Left ventricle myocardium inferior (tissue), 1 donor: Measurements from ENCODE around the gene LTV1. TPM values are rescaled to one million over a fixed set of nuclear protein-coding genes. Genes with fewer than 3 reads are reported as not detected.
"Not testable (repeated sequence)": the region's sequence is repeated elsewhere in the genome, so short reads cannot be mapped to it uniquely, and the experiment has no call there.

ENCODE experiments used
- DNase-seq: peaks from one replicate; pipeline ENCODE4 v3.0.0-alpha.2; 2020
- H3K27ac ChIP-seq: fragments of 200-600 bp; replicated peaks from 2 replicates; pipeline ENCODE4 v1.8.0; 2021
- H3K27me3 ChIP-seq: fragments of 200-600 bp; 2 replicates; pipeline ENCODE4 v1.8.0; 2021; ENCODE audit warnings: low read depth
- H3K36me3 ChIP-seq: fragments of 200-600 bp; 2 replicates; pipeline ENCODE4 v1.8.0; 2021
- H3K4me1 ChIP-seq: fragments of 200-600 bp; 2 replicates; pipeline ENCODE4 v1.8.0; 2021
- H3K4me3 ChIP-seq: fragments of 200-600 bp; 2 replicates; pipeline ENCODE4 v1.8.0; 2021; ENCODE audit warnings: mild to moderate bottlenecking, moderate library complexity
- H3K9me3 ChIP-seq: fragments of 200-600 bp; replicated peaks from 2 replicates; pipeline ENCODE4 v1.8.0; 2021
- intact Hi-C: fragments of 100-400 bp; cut with micrococcal nuclease; formaldehyde crosslinking; loops from one replicate; pipeline ENCODE4 v1.11.0; 2022
- long read RNA-seq: library from polyadenylated mRNA; unstranded; transcript quantifications from one replicate; pipeline ENCODE4 v2.0.0, GENCODE V29; 2021
- total RNA-seq: library from RNA; stranded (reverse); fragmentation: NEBNext Ultra II Directional; extraction: Animal tissue kit (Norgen Biotek cat#: 25700); gene quantifications from one replicate; pipeline ENCODE4 v1.2.1, GENCODE V29; 2021
- TF ChIP-seq, protein P1 (sequence below): fragments of 200-600 bp; IDR thresholded peaks from 2 replicates; pipeline ENCODE4 v1.8.0; 2021; ENCODE audit warnings: antibody characterized with exemption, mild to moderate bottlenecking, borderline replicate concordance
- donor health status: DM: no; HTN: yes; CAD: no; lungs with severe emphysema.

LTV1 gene
- total RNA-seq: 12.9 TPM
- long read RNA-seq, transcript LTV1-201 (11 exons, 1,847 nt): major isoform, 30 of 33 reads
- long read RNA-seq, partial matches to known transcripts: 0 of 33 reads
- long read RNA-seq, other reads (novel, unspliced or antisense): 3 of 33 reads

GRCh38 chr6:143842902-143843676 lies at the start of gene LTV1:
Gene LTV1 (plus strand): TSS chr6:143843338. CDS start chr6:143843478, 140 bp downstream.
- DNase-seq: peak; percentile 96
- Histone ChIP-seq H3K4me3 (peak within 1 kb of the TSS; percentile 96), H3K9me3 (no peaks in the 10 kb centered on the region), H3K27ac (peak within 1 kb of the TSS; percentile 95), H3K27me3 (no peaks in the 10 kb centered on the region), H3K4me1 (peaks cover 28% of the 10 kb centered on the region), H3K36me3 (peaks cover 38% of the 10 kb centered on the region)
- intact Hi-C loops: loop anchor here (10.0 kb wide), 1 partner anchor 168 kb away; the partner anchor contains the start of gene PHACTR2
- TF ChIP-seq, protein P1, sequence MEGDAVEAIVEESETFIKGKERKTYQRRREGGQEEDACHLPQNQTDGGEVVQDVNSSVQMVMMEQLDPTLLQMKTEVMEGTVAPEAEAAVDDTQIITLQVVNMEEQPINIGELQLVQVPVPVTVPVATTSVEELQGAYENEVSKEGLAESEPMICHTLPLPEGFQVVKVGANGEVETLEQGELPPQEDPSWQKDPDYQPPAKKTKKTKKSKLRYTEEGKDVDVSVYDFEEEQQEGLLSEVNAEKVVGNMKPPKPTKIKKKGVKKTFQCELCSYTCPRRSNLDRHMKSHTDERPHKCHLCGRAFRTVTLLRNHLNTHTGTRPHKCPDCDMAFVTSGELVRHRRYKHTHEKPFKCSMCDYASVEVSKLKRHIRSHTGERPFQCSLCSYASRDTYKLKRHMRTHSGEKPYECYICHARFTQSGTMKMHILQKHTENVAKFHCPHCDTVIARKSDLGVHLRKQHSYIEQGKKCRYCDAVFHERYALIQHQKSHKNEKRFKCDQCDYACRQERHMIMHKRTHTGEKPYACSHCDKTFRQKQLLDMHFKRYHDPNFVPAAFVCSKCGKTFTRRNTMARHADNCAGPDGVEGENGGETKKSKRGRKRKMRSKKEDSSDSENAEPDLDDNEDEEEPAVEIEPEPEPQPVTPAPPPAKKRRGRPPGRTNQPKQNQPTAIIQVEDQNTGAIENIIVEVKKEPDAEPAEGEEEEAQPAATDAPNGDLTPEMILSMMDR: no peak

DNA sequence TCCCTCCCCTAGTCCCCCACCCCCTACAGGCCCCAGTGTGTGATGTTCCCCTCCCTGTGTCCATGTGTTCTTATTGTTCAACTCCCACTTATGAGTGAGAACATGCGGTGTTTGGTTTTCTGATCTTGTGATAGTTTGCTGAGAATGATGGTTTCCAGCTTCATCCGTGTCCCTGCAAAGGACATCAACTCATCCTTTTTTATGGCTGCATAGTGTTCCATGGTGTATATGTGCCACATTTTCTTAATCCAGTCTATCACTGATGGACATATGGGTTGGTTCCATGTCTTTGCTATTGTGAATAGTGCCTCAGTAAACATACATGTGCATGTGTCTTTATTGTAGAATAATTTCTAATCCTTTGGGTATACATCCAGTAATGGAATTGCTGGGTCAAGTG lies 46.6 kb upstream of the LTV1 start:
- intact Hi-C loops: not testable (repeated sequence)

GRCh38 chr6:143798487-143798886 lies 44.7 kb upstream of the LTV1 start:
- H3K27me3 ChIP-seq, H3K27ac ChIP-seq, H3K4me1 ChIP-seq, intact Hi-C loops, DNase-seq, H3K4me3 ChIP-seq: not testable (repeated sequence)
- peaks cover 20% of the 10 kb centered on the region for H3K9me3 ChIP-seq
- peaks cover 54% of the 10 kb centered on the region for H3K36me3 ChIP-seq

More for the DNA sequence above, 46.6 kb upstream of the LTV1 start:
- H3K27me3 ChIP-seq, H3K4me1 ChIP-seq, DNase-seq, H3K27ac ChIP-seq, H3K4me3 ChIP-seq: not testable (repeated sequence)
- H3K9me3 ChIP-seq: peaks cover 31% of the 10 kb centered on the region
- H3K36me3 ChIP-seq: peaks cover 68% of the 10 kb centered on the region

- TF ChIP-seq, protein P1: no peak
- no peak overlapping the region for H3K27ac ChIP-seq
- peaks cover 20% of the 10 kb centered on the region for H3K9me3 ChIP-seq
- no peak for DNase-seq
- no peak overlapping the region for H3K4me3 ChIP-seq
- intact Hi-C loops: no loop called here
- peaks cover 5% of the 10 kb centered on the region for H3K4me1 ChIP-seq
- H3K27me3 ChIP-seq: no peaks in the 10 kb centered on the region
- peaks cover 42% of the 10 kb centered on the region for H3K36me3 ChIP-seq
Observed at GRCh38 chr6:143802833-143803565, 40.1 kb upstream of the LTV1 start.

- Histone ChIP-seq H3K27me3 (no peaks in the 10 kb centered on the region), H3K36me3 (peaks cover 47% of the 10 kb centered on the region), H3K9me3 (peaks cover 11% of the 10 kb centered on the region), H3K4me3 (no peak overlapping the region), H3K27ac (no peak overlapping the region), H3K4me1 (peaks cover 5% of the 10 kb centered on the region)
- TF ChIP-seq, protein P1: no peak
- intact Hi-C loops: no loop called here
- no peak for DNase-seq
Observed at GRCh38 chr6:143803769-143804568, 39.2 kb upstream of the LTV1 start.

DNA sequence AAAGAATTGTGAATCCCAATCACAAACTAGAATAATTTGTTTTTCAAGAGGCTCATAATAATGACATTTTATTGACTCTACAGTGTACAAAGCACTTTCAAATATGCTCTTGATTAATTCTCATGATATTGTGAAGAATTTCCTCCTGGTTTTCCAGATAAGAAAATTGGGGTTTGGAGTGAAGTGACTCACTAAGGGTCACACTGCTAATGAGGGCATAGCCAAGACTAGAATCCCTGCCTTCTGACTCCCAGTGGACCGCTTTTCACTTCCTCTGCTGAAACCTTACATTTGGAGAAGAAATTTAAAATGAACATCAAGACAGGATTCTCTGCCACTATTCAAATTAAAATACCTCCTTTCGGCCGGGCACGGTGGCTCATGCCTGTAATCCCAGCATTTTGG lies 38.3 kb upstream of the LTV1 start:
- intact Hi-C loops: no loop called here
- TF ChIP-seq, protein P1: no peak
- Histone ChIP-seq H3K27ac (peak overlapping the region; percentile 14), H3K4me1 (peaks cover 5% of the 10 kb centered on the region), H3K9me3 (peaks cover 3% of the 10 kb centered on the region), H3K27me3 (no peaks in the 10 kb centered on the region), H3K4me3 (no peak overlapping the region), H3K36me3 (peaks cover 42% of the 10 kb centered on the region)
- DNase-seq: no peak
